GM21723 (cell line): ENCODE results near the gene GUCY1A2.

Experiments used
- ATAC-seq: cut with Tn5 transposase; IDR thresholded peaks from one replicate; pipeline ENCODE4 v1.9.1; 2021; ENCODE audit warnings: mild to moderate bottlenecking, moderate library complexity; ENCODE audit not compliant: unreplicated experiment

GUCY1A2 gene

GRCh38 chr11:106998916-106999188 is 19.4 kb downstream of the GUCY1A2 start:
- no peak for ATAC-seq

GRCh38 chr11:106998116-106998915 is 20.0 kb downstream of the GUCY1A2 start:
- no peak for ATAC-seq

- no peak for ATAC-seq
Observed at GRCh38 chr11:106997227-106997626, 21.0 kb downstream of the GUCY1A2 start.

GRCh38 chr11:106996691-106997090 is 21.6 kb downstream of the GUCY1A2 start:
- no peak for ATAC-seq

- ATAC-seq: no peak
Observed at GRCh38 chr11:106990331-106990730, 27.9 kb downstream of the GUCY1A2 start.

- no peak for ATAC-seq
Observed at GRCh38 chr11:106989078-106989455, 29.2 kb downstream of the GUCY1A2 start.

GRCh38 chr11:106988151-106989077 is 29.9 kb downstream of the GUCY1A2 start:
- no peak for ATAC-seq

GRCh38 chr11:106986673-106987072 is 31.6 kb downstream of the GUCY1A2 start:
- no peak for ATAC-seq

- no peak for ATAC-seq
Observed at GRCh38 chr11:106986261-106986660, 32.0 kb downstream of the GUCY1A2 start.

- no peak for ATAC-seq
Observed at GRCh38 chr11:106983991-106984390, 34.3 kb downstream of the GUCY1A2 start.

GRCh38 chr11:106983261-106983660 is 35.0 kb downstream of the GUCY1A2 start:
- no peak for ATAC-seq

- no peak for ATAC-seq
Observed at GRCh38 chr11:106974831-106975230, 43.4 kb downstream of the GUCY1A2 start.

GRCh38 chr11:106971864-106972263 is 46.4 kb downstream of the GUCY1A2 start:
- ATAC-seq: no peak

- no peak for ATAC-seq
Observed at GRCh38 chr11:106969644-106970355, 48.5 kb downstream of the GUCY1A2 start.

- no peak for ATAC-seq
Observed at GRCh38 chr11:106962995-106963394, 55.3 kb downstream of the GUCY1A2 start.

- no peak for ATAC-seq
Observed at GRCh38 chr11:106961518-106961917, 56.8 kb downstream of the GUCY1A2 start.

- ATAC-seq: no peak
Observed at GRCh38 chr11:106961048-106961447, 57.2 kb downstream of the GUCY1A2 start.

GRCh38 chr11:106959800-106960199 is 58.5 kb downstream of the GUCY1A2 start:
- ATAC-seq: no peak

GRCh38 chr11:106959386-106959785 is 58.9 kb downstream of the GUCY1A2 start:
- ATAC-seq: no peak

- ATAC-seq: no peak
Observed at GRCh38 chr11:106958517-106959248, 59.6 kb downstream of the GUCY1A2 start.

GRCh38 chr11:106957030-106957482 is 61.2 kb downstream of the GUCY1A2 start:
- ATAC-seq: no peak
